Fibroblast of mammary gland (primary cell): Measurements from ENCODE around the gene A1CF.

Source experiments
- DNase-seq: peaks from one replicate; pipeline ENCODE4 v3.0.0-alpha.2; 2010; ENCODE audit warnings: low read depth
- H3K4me3 ChIP-seq: 2 replicates; pipeline ENCODE4 v1.5.1; 2011; ENCODE audit warnings: low read depth, mild to moderate bottlenecking, low read length, moderate library complexity; ENCODE audit not compliant: control insufficient read depth
- CTCF ChIP-seq: conservative IDR thresholded peaks from 2 replicates; pipeline ENCODE4 v1.5.1; 2011; ENCODE audit warnings: low read depth, low read length, inconsistent platforms; ENCODE audit not compliant: control insufficient read depth, insufficient read depth

A1CF gene

DNA sequence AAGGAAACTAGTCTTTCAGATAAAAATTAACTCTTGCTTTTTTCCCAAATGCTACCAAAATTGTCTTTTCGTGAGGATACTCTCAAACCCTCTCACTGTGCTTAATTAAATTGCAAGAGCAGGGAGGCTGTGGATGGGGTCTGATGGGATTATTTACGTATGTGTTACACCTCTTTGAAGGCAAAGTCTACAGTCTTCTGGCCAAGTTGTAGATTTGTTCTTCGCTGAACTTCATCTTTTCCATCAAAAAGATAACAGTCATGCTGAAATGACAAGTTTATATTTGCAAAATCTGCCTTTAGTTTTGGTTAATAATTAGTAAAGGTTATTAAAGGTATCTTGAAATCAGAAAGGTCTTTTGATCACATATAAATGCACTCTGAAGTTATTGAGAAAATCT is 22.7 kb downstream of the A1CF start:
- DNase-seq = no peak
- TF ChIP-seq CTCF = no peak
- no peak overlapping the region for H3K4me3 ChIP-seq

DNA sequence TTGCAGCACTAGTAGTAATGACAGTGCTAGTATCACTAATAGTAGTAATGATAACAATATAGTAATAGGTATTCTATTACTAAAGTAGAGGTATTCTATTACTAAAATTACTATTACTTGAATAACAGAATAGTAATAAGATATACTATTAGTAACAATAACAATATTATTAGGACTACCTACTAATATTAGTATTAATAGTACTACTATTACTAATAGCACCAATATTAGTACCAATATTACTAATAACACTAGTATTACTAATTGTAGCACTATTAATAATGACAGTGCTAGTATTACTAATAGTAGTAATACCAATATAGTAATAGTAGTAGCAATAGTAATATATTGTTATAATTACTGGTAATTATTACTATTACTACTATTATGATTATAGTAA is 24.1 kb downstream of the A1CF start:
- no peak overlapping the region for H3K4me3 ChIP-seq
- no peak for TF ChIP-seq CTCF
- DNase-seq = no peak

- no peak for DNase-seq
- no peak for TF ChIP-seq CTCF
- H3K4me3 ChIP-seq = no peak overlapping the region
Measured at GRCh38 chr10:50857579-50857978, 27.8 kb downstream of the A1CF start.

GRCh38 chr10:50855461-50855860 is 30.0 kb downstream of the A1CF start:
- TF ChIP-seq CTCF = no peak
- H3K4me3 ChIP-seq = no peak overlapping the region
- no peak for DNase-seq

GRCh38 chr10:50855015-50855414 is 30.4 kb downstream of the A1CF start:
- H3K4me3 ChIP-seq = no peak overlapping the region
- TF ChIP-seq CTCF = no peak
- DNase-seq = no peak

GRCh38 chr10:50853557-50853956 is 31.9 kb downstream of the A1CF start:
- no peak overlapping the region for H3K4me3 ChIP-seq
- TF ChIP-seq CTCF = no peak
- no peak for DNase-seq

DNA sequence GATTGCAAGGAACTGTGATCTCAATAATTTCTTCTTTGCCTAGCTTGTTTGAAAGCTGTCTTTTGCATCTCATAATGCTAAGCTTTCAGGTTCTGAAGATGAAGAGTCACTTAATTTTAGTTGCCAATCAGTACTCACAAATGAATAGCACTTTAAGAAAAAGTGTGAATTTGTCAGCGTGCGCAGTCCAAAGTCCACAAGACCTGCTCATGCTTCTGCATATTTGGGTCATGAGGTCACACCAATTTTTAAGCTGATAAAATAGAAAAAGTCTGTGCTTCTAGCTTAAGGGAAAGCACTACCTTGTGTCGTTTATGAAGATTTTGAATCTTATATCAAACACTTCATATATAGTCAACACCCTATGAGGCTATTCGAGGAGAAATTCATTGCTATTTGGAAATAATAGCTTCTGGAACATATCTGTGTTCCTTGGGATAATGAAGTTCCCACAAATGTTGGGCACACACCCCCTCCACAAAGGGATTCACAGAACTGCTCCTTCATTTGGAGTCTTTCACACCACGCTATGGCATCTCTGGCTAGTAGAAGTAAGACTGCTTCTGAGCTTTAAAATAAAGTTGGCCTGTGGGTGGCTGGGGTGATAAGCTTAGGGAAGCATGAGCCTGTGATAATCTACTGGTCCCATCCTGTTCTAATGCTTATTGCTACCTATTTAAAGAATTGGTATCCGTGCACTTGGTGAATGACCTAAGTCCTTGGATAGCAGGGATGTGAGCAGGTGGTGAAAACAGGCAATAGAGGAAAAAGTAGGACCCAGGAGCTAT is 33.3 kb downstream of the A1CF start:
- no peak for TF ChIP-seq CTCF
- no peak overlapping the region for H3K4me3 ChIP-seq
- no peak for DNase-seq
